Measurements from ENCODE around the gene FIGNL1.

The FIGNL1 gene

GRCh38 chr7:50396856-50397255 is 53.3 kb downstream of the FIGNL1 start:
- no peak for DNase-seq

- DNase-seq = no peak
Measured at GRCh38 chr7:50394315-50394714, 55.8 kb downstream of the FIGNL1 start.
